ENCODE measurements around the gene YOD1. TPM values are rescaled to one million over a fixed set of nuclear protein-coding genes. Genes with fewer than 3 reads are reported as not detected.

The YOD1 gene
- total and polyA plus RNA-seq, 10 of the 15 experiments (the other 5 are each of a cell fraction or from before 2014, with no cell fraction given): 2.1 to 7.9 (median 5.0) TPM

GRCh38 chr1:207049974-207050391, 1.0 kb downstream of the YOD1 start (continued):
- TF ChIP-seq CTCF (IDR thresholded peaks at IDR 0.05 in 2 of 3, conservative IDR thresholded peaks at IDR 0.05 in 1 of 3; ENCODE audit: control insufficient read depth in 2 of 3, extremely low read depth in 1 of 3, insufficient read depth in 1 of 3, low read depth in 3 of 3, low read length in 3 of 3): peak; percentile 71 to 84 (median 71)

DNA sequence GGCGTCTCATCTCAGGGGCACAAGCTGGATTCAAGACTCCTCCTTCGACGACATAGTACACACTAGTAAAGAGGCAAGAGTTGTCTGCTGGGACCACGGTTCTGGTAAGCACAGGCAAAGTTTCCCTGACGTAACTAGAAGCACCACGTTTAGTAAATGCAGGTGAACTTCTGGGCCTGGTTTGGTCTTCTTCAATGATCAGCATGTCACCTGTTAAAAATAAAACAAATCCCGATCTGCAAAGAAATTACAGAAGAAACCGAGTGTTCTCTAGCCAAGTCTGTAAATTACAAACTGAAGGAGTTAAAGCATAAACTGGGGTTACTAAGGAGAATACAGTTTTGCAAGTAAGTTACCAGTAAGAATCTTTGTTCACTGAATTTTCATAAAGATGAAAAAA, 1.5 kb downstream of the YOD1 start:
- H3K4me3 ChIP-seq: peak overlapping the region; percentile 94
- H3K36me3 ChIP-seq (ENCODE audit: control insufficient read depth in 2 of 2, insufficient read depth in 2 of 2, low read length in 1 of 2): peaks cover 0 to 8% of the 10 kb centered on the region in 2 experiments; a peak in 2 of 4 replicates
- ATAC-seq (no peak), DNase-seq (ENCODE audit: low read depth, low spot score) (no peak), FAIRE-seq (no peak)
- RAD21 ChIA-PET (ENCODE audit: unreplicated experiment): interaction anchor here (0.8 to 2.2 kb wide), 9 partner anchors 19 to 450 kb away, joined by 3 to 7 read pairs (median 3); partner anchors contain the start of gene CD55
- in situ Hi-C loops (cut with MboI): no loop called here
- peaks cover 21% of the 10 kb centered on the region for H3K4me1 ChIP-seq (ENCODE audit: control insufficient read depth, insufficient read depth, low read length)
- peak overlapping the region; percentile 10 for H3K9ac ChIP-seq (ENCODE audit: control insufficient read depth, insufficient read depth, low read length)
- CTCF ChIA-PET: interaction anchor here (0.8 to 9.2 kb wide), 21 partner anchors 9 to 450 kb away, joined by 3 to 131 read pairs (median 5); partner anchors contain the start of genes C1orf116, C4BPB and CD55
- 58% methylated on average over 8 of the region's 8 CpGs for WGBS (ENCODE audit: insufficient coverage, insufficient replicate concordance, low lambda C conversion rate, missing lambda C conversion rate)
- H2AFZ ChIP-seq (ENCODE audit: control insufficient read depth, low read depth, low read length): no peak overlapping the region
- SMC1A ChIA-PET (ENCODE audit: uncharacterized antibody, unreplicated experiment): interaction anchor here (0.6 to 7.1 kb wide), 7 partner anchors 24 to 356 kb away, joined by 3 to 66 read pairs (median 5); no protein-coding TSS in a partner anchor
- intact Hi-C loops (cut with micrococcal nuclease; ENCODE audit: unreplicated experiment): no loop called here
- H4K20me1 ChIP-seq (ENCODE audit: control insufficient read depth, insufficient read depth): no peaks in the 10 kb centered on the region
- BruUV-seq (replicated peaks): no TSS peak
- peaks cover 29% of the 10 kb centered on the region for H3K79me2 ChIP-seq (ENCODE audit: control insufficient read depth, insufficient read depth, low read length)
- TF ChIP-seq MEF2B (IDR thresholded peaks at IDR 0.05; ENCODE audit: partially characterized antibody, poor library complexity, severe bottlenecking) (peak; percentile 14), USF1 (IDR thresholded peaks at IDR 0.05; ENCODE audit: borderline replicate concordance, extremely low read length, insufficient read depth, low read depth, low read length) (no peak)
- peak overlapping the region; percentile 55 for H3K27ac ChIP-seq (ENCODE audit: control insufficient read depth, insufficient read depth)
- peak overlapping the region; percentile 81; the same call in 1 of the 2 replicates for H3K4me2 ChIP-seq (ENCODE audit: control insufficient read depth, insufficient read depth)
- POLR2A ChIA-PET: no interaction called here
- H3K9me3 ChIP-seq (replicated peaks; ENCODE audit: control insufficient read depth, insufficient read depth, low read length): no peaks in the 10 kb centered on the region; the same call in 2 of the 3 replicates
- H3K27me3 ChIP-seq (replicated peaks in 1 of 2; ENCODE audit: control insufficient read depth in 2 of 2, insufficient read depth in 2 of 2, low read length in 1 of 2): no peaks in the 10 kb centered on the region
